ENCODE results near the gene INPP4A.
"Not testable (repeated sequence)": the region's sequence is repeated elsewhere in the genome, so short reads cannot be mapped to it uniquely, and the experiment has no call there.

INPP4A gene

GRCh38 chr2:98444436-98445176, at the start of gene INPP4A:
Gene INPP4A, plus strand, starts transcription at chr2:98444858. Its CDS starts 75,191 bp downstream, at chr2:98520049.
- DNase-seq = peak; percentile 41

GRCh38 chr2:98395977-98396376, 48.7 kb upstream of the INPP4A start:
- no peak for DNase-seq

- DNase-seq = no peak
Measured at GRCh38 chr2:98396745-98397355, 47.8 kb upstream of the INPP4A start.

GRCh38 chr2:98399140-98399539, 45.5 kb upstream of the INPP4A start:
- no peak for DNase-seq

DNA sequence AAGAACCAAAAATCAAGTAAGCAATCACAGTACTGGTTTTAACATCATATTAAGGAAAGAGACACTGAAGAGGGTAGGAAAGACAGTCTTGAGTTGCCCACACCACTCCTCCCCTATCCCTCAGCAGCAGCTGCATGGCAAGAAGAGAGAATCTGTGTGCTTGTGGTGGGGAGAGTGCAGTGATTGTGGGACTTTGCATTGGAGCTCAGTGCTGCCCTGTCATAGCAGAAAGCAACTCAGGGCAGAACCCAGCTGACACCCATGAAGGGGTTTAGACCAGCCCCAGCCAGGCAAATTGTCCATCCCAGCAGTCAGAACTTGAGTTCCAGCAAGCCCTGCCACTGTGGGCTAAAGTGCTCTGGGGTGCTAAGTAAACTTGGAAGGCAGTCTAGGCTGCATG, 40.8 kb upstream of the INPP4A start:
- no peak for DNase-seq

- DNase-seq = no peak
Measured at GRCh38 chr2:98404556-98405250, 40.0 kb upstream of the INPP4A start.

DNA sequence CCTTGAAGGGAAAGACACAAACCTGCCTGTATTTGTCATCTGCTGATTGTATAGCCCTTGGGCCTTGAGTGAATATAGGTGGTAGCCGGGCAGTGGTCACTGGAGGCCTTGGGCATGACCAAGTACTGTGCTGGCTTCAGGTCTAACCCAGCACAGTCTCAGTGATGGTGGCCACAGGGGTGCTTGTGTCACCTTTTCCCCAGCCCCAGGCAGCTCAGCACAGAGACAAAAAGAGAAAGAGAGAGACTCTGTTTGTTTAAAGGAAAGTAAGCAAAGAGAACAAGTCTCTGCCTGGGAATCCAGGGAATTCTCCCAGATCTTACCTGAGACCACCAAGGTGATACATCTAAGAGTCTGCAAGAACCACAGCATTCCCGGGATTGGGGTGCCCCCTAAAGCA, 39.4 kb upstream of the INPP4A start:
- DNase-seq = no peak

DNA sequence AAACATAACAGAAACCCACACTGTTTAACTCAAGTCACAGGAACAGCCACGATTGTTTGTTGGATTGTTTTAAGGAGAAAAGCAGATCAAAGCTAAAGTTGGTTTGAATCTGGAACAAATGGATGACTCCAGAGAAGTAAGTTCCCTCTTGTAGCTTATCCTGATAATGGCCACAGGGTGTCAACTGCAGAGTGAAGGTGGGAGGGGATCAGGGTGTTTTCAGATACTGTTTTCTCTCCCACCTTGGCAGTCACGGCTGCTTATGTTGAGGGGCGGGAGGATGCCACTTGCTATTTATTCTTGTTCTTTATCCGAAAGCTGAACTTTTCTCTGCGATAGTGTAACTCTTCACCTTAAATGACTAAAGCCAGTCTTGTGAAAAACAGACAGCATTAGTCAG, 36.5 kb upstream of the INPP4A start:
- no peak for DNase-seq

DNA sequence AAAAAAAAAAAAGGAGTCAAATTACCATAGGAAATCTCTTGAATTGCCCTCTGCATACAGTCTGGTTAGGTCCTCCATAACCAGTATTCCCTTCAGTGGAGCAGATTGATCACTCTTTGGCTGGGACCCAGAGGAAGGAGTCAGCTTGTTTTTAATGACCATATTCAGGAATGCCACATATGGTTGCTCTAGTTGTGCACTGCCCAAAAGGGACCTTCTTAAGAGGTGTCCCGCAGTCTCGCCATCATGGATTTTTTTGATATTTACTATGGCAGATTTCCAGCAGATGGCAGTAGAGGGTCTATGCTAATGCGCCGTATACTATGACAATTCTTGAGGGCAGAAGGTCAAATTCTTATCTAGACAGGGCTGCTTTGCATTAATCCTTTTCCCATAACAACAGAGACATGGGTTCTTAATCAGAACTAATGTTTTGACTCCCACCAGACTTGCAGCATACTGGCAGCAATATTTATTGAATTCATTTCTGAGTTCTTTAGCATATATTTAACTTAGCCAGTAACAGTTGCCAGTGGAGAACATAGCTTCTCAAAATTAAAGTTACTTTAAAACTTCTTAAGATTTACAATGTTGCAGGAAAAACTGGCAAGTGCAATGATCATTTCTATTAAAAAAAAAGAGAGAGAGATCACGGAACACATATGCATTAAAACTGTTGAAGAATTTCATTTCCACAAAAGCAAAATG, 31.8 kb upstream of the INPP4A start:
- peak; percentile 34 for DNase-seq

DNA sequence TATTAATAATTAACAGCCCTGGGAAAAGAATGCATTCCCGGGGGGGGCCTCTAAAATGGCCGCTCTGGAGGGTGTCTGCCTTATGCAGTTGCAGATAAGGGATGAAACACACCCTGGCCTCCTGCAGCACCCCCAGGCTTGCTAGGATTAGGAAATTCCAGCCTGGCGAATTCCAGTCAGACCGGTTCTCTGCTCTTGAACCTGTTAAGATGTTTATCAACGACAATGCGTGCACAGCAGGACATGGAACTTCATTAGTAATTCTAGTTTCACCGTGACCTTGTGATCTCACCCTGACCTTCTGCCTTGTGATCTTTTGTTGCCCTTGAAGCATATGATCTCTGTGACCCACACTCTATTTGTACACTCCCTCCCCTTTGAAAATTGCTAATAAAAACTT, 30.4 kb upstream of the INPP4A start:
- peak; percentile 22 for DNase-seq

DNA sequence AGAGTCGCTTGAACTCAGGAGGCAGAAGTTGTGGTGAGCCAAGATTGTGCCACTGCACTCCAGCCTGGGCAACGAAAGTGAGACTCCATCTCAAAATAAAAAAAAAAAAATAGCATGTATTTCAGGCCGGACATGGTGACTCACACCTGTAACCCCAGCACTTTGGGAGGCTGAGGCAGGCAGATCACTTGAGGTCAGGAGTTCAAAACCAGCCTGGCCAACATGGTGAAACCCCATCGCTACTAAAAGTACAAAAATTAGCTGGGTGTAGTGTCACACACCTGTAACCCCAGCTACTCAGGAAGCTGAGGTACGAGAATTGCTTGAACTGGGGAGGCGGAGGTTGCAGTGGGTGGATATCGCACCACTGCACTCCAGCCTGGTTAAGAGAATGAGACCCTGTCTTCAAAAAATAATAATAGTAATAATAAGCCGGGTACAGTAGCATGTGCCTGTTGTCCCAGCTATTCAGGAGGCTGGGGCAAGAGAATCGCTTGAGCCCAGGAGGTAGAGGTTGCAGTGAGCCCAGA, 28.9 kb upstream of the INPP4A start:
- not testable (repeated sequence) for DNase-seq

GRCh38 chr2:98416383-98417159, 28.1 kb upstream of the INPP4A start:
- DNase-seq = no peak

- DNase-seq = no peak
Measured at GRCh38 chr2:98419544-98419943, 25.1 kb upstream of the INPP4A start.

- DNase-seq = no peak
Measured at GRCh38 chr2:98419977-98420725, 24.5 kb upstream of the INPP4A start.

DNA sequence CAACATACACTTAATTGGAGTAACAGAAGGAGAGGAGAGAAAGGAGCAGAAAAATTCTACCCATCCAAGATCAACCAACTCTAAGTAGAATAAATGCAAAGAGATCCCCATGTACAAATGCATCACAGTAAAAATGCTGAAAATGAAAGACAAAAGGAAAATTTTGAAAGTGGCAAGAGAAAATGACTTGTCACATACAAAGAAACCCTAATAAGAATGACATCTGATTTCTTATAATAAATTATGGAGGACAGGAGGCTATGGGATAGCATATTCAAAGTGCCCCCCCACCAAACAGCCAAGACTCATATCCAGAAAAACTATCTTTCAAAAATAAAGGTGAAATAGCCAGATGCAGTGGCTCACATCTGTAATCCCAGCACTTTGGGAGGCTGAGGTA, 22.2 kb upstream of the INPP4A start:
- DNase-seq = no peak

- no peak for DNase-seq
Measured at GRCh38 chr2:98426771-98427170, 17.9 kb upstream of the INPP4A start.

DNA sequence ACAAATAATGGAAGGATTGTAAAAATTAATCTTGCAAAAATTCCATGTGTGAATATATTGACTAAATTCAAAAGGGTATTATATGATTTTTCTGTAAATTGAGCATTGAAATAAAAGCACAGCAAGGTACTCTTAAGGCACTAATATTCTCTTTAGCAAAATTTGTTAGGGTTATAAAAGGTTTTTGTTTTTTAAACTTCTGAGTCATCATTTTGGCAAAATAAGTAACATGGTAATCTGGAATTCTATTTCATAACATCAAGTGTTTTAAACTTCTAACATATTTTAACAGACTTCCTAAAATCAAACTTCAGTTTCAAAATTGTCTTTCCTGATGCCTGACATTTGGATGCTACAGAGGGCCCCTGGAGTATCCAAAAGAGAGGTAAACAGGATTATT, 12.5 kb upstream of the INPP4A start:
- DNase-seq = no peak

DNA sequence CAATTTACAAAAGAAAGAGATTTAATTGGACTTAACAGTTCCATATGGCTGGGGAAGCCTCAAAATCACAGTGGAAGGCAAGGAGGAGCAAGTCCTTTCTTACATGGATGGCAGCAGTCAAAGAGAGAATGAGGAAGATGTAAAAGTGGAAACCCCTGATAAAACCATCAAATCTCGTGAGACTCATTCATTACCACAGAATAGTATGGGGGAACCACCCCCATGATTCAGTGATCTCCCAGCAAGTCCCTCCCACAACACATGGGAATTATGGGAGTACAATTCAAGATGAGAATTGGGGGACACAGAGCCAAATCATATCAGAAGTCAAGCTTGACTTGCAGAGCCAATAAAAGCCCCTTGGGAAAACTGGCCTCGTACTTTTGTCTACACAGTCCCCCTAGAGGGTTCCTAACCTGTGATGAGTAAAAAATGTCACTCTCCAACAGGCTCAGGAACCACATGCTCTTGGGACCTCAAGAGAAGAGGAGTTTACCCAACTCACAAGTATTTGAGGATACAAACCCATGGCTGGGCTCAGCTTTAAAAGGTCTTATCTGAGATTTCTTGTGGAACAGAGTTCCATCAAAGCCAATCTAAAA, 11.2 kb upstream of the INPP4A start:
- DNase-seq = no peak

DNA sequence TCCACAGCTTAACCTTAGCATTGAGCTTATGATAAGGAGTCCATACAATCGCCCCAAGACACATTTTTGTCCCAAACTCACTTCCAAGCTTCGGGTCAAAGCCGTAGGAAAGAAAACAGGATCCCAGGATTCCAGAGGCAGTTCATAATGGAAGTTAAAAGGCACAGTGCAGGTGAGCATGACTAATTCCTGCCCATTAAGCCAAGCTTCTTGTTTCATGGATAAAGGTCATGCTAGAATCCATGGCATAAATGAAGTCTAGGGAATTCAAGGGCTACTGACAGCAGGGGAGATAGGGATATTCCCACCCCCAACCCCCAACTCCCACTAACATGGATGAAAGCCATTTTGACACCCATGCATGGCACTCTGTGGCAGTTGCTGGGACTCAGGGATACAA, 10.2 kb upstream of the INPP4A start:
- DNase-seq = no peak

DNA sequence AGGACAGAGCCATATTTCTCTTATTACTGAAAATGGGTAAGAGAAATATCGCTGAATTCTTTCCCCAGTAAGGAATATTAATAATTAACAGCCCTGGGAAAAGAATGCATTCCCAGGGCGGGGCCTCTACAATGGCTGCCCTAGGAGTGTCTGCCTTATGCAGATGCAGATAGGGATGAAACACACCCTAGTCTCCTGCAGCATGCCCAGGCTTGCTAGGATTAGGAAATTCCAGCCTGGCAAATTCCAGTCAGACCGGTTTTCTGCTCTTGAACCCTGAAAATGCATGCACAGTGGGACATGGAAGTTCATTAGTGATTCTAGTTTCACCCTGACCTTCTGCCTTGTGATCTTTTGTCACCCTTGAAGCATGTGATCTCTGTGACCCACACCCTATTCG, 9.0 kb upstream of the INPP4A start:
- not testable (repeated sequence) for DNase-seq

DNA sequence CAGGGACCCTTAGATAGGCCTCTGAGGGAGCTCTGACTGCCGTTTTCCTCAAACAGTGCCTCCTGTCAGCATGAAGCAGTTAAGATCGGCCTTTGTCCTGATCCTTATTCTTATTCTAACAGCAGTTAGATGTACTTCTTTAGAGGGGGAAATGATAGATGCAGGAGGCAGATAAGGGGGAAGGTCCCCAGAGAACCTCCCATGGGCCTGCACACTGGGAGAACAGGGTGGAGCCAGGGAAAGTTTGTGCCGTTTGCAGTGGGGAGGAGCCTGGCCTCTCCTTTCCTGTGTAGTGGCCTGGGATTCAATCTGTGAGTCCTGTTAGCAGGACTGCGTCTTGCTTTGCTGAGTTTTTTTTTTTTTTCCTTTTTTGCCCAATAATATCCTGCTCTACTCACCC, 7.9 kb upstream of the INPP4A start:
- DNase-seq = no peak
